GM23338 (cell line): ENCODE data around the gene NGFR. TPM values are rescaled to one million over a fixed set of nuclear protein-coding genes. Genes with fewer than 3 reads are reported as not detected.
"Not testable (repeated sequence)": the region's sequence is repeated elsewhere in the genome, so short reads cannot be mapped to it uniquely, and the experiment has no call there.

Experiments used
- ATAC-seq: fragments of 200-7000 bp; cut with Tn5 transposase; 3 replicates; pipeline ENCODE4 v1.9.1; 2020
- DNase-seq: peaks from one replicate; pipeline ENCODE4 v3.0.0-alpha.2; 2015; ENCODE audit warnings: low spot score
- H2AFZ ChIP-seq: fragments of 200-600 bp; sonication (generic); 2 replicates; pipeline ENCODE4 v1.8.0; 2016; ENCODE audit warnings: antibody characterized with exemption, mild to moderate bottlenecking, moderate library complexity
- H3F3A ChIP-seq: fragments of 200-600 bp; sonication (generic); replicated peaks from 2 replicates; pipeline ENCODE4 v1.8.0; 2017; ENCODE audit warnings: antibody characterized with exemption, mixed run types, low read depth
- H3K27ac ChIP-seq: fragments of 200-600 bp; sonication (generic); 2 replicates; pipeline ENCODE4 v1.6.1; 2016; ENCODE audit warnings: low read depth
- H3K27me3 ChIP-seq: fragments of 200-600 bp; sonication (generic); 2 replicates; pipeline ENCODE4 v1.8.0; 2016; ENCODE audit warnings: mild to moderate bottlenecking, mixed run types, moderate library complexity; ENCODE audit not compliant: insufficient read depth
- H3K36me3 ChIP-seq: fragments of 200-600 bp; sonication (generic); 2 replicates; pipeline ENCODE4 v1.8.0; 2016; ENCODE audit warnings: mild to moderate bottlenecking; ENCODE audit not compliant: insufficient read depth
- H3K4me1 ChIP-seq: fragments of 200-600 bp; sonication (generic); 2 replicates; pipeline ENCODE4 v1.8.0; 2016; ENCODE audit warnings: mild to moderate bottlenecking, moderate library complexity; ENCODE audit not compliant: insufficient read depth
- H3K4me2 ChIP-seq: fragments of 200-600 bp; sonication (generic); 2 replicates; pipeline ENCODE4 v1.7.1; 2017; ENCODE audit warnings: mixed run types
- H3K4me3 ChIP-seq: fragments of 200-600 bp; sonication (generic); 2 replicates; pipeline ENCODE4 v1.6.1; 2016; ENCODE audit warnings: mixed run types
- H3K79me2 ChIP-seq: fragments of 200-600 bp; sonication (generic); replicated peaks from 2 replicates; pipeline ENCODE4 v1.8.0; 2017; ENCODE audit warnings: mild to moderate bottlenecking; ENCODE audit not compliant: insufficient read depth
- H3K9me2 ChIP-seq: fragments of 200-600 bp; sonication (generic); 2 replicates; pipeline ENCODE4 v1.8.0; 2017; ENCODE audit not compliant: insufficient read depth
- H4K20me1 ChIP-seq: fragments of 200-600 bp; sonication (generic); replicated peaks from 2 replicates; pipeline ENCODE4 v1.8.0; 2017; ENCODE audit warnings: mild to moderate bottlenecking; ENCODE audit not compliant: insufficient read depth
- H3K27ac Mint-ChIP-seq: 2 replicates; pipeline ENCODE4 v1.8.0; 2020; ENCODE audit warnings: inconsistent platforms, mild to moderate bottlenecking, moderate library complexity, mixed read lengths
- H3K27me3 Mint-ChIP-seq: 3 replicates; pipeline ENCODE4 v1.8.0; 2022; ENCODE audit warnings: low read depth, mild to moderate bottlenecking, moderate library complexity, mixed read lengths, inconsistent platforms; ENCODE audit not compliant: insufficient read depth, poor library complexity
- H3K36me3 Mint-ChIP-seq: 3 replicates; pipeline ENCODE4 v1.8.0; 2021; ENCODE audit warnings: low read depth, mild to moderate bottlenecking, inconsistent platforms, moderate library complexity, mixed read lengths
- H3K4me1 Mint-ChIP-seq: 3 replicates; pipeline ENCODE4 v1.8.0; 2020; ENCODE audit warnings: mild to moderate bottlenecking, inconsistent platforms, mixed read lengths
- H3K4me3 Mint-ChIP-seq: 3 replicates; pipeline ENCODE4 v1.8.0; 2021; ENCODE audit warnings: moderate library complexity, mild to moderate bottlenecking, inconsistent platforms, mixed read lengths
- H3K9me3 Mint-ChIP-seq: 3 replicates; pipeline ENCODE4 v1.8.0; 2020; ENCODE audit warnings: moderate library complexity, mild to moderate bottlenecking, inconsistent platforms, mixed read lengths
- CREB1 ChIP-seq: fragments of 250-450 bp; sonication (Bioruptor Pico); IDR thresholded peaks from 2 replicates; pipeline ENCODE4 v1.5.0; 2020; ENCODE audit warnings: low read depth, mild to moderate bottlenecking, moderate library complexity
- CTCF ChIP-seq, 2 experiments: fragments of 200-600 bp in 1 of 2; sonication (generic) in 1 of 2; conservative IDR thresholded peaks; 2 replicates each; pipeline versions ENCODE4 v1.5.1 to v1.6.1; 2016 to 2017; ENCODE audit warnings: antibody characterized with exemption in 2 of 2, low read depth in 2 of 2, mild to moderate bottlenecking in 2 of 2, moderate library complexity in 1 of 2
- EZH2phosphoT487 ChIP-seq: fragments of 200-600 bp; sonication (generic); IDR thresholded peaks from one replicate; pipeline ENCODE4 v1.8.1; 2018; ENCODE audit warnings: antibody characterized with exemption; ENCODE audit not compliant: unreplicated experiment
- POLR2AphosphoS5 ChIP-seq: IDR thresholded peaks from 2 replicates; pipeline ENCODE4 v1.6.1; 2016; ENCODE audit warnings: antibody characterized with exemption, low read depth
- ZNF331 ChIP-seq: fragments of 250-450 bp; sonication (Bioruptor Pico); IDR thresholded peaks from 2 replicates; pipeline ENCODE4 v1.5.0; 2020; ENCODE audit warnings: low read depth, mild to moderate bottlenecking, moderate library complexity
- polyA plus RNA-seq: library from polyadenylated mRNA; unstranded; fragments of >200 nt; fragmentation: Nextera tagmentation; extraction: Ambion mirVana; gene quantifications from 2 replicates; pipeline ENCODE4 v1.2.1, GENCODE V29; 2016
- total RNA-seq: library from RNA; depleted of rRNA; stranded (reverse); fragments of >200 nt; shearing (Covaris generic); gene quantifications from 2 replicates; pipeline ENCODE4 v1.2.3, GENCODE V29; 2014
- TF ChIP-seq, protein P1 (sequence below): IDR thresholded peaks from 2 replicates; pipeline ENCODE4 v1.6.1; 2016; ENCODE audit warnings: antibody characterized with exemption
- TF ChIP-seq, protein P2 (sequence below): fragments of 250-450 bp; sonication (Bioruptor Pico); IDR thresholded peaks from 2 replicates; pipeline ENCODE4 v1.5.0; 2020; ENCODE audit warnings: mild to moderate bottlenecking, moderate library complexity

Gene NGFR
- total and polyA plus RNA-seq, 2 experiments from 2014 or later = 2.8 to 6.9 TPM

- H2AFZ ChIP-seq = no peak overlapping the region
- H3K4me3 Mint-ChIP-seq = no peak overlapping the region; the same call in 2 of the 3 replicates
- peaks cover 36% of the 10 kb centered on the region for H3K27me3 ChIP-seq
- no peak overlapping the region for H3K4me3 ChIP-seq
- no peaks in the 10 kb centered on the region for H3K9me3 Mint-ChIP-seq
- no peaks in the 10 kb centered on the region for H3K9me2 ChIP-seq
- H3K27me3 Mint-ChIP-seq = peaks cover 49% of the 10 kb centered on the region
- TF ChIP-seq ZNF331 (CRISPR knock-in tag) (no peak), CTCF (conservative IDR thresholded peaks at IDR 0.05; ENCODE audit: low read depth in 2 of 2) (no peak), EZH2phosphoT487 (no peak), POLR2AphosphoS5 (no peak), CREB1 (CRISPR knock-in tag) (no peak)
- TF ChIP-seq, protein P1, sequence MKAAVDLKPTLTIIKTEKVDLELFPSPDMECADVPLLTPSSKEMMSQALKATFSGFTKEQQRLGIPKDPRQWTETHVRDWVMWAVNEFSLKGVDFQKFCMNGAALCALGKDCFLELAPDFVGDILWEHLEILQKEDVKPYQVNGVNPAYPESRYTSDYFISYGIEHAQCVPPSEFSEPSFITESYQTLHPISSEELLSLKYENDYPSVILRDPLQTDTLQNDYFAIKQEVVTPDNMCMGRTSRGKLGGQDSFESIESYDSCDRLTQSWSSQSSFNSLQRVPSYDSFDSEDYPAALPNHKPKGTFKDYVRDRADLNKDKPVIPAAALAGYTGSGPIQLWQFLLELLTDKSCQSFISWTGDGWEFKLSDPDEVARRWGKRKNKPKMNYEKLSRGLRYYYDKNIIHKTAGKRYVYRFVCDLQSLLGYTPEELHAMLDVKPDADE = no peak
- TF ChIP-seq, protein P2, sequence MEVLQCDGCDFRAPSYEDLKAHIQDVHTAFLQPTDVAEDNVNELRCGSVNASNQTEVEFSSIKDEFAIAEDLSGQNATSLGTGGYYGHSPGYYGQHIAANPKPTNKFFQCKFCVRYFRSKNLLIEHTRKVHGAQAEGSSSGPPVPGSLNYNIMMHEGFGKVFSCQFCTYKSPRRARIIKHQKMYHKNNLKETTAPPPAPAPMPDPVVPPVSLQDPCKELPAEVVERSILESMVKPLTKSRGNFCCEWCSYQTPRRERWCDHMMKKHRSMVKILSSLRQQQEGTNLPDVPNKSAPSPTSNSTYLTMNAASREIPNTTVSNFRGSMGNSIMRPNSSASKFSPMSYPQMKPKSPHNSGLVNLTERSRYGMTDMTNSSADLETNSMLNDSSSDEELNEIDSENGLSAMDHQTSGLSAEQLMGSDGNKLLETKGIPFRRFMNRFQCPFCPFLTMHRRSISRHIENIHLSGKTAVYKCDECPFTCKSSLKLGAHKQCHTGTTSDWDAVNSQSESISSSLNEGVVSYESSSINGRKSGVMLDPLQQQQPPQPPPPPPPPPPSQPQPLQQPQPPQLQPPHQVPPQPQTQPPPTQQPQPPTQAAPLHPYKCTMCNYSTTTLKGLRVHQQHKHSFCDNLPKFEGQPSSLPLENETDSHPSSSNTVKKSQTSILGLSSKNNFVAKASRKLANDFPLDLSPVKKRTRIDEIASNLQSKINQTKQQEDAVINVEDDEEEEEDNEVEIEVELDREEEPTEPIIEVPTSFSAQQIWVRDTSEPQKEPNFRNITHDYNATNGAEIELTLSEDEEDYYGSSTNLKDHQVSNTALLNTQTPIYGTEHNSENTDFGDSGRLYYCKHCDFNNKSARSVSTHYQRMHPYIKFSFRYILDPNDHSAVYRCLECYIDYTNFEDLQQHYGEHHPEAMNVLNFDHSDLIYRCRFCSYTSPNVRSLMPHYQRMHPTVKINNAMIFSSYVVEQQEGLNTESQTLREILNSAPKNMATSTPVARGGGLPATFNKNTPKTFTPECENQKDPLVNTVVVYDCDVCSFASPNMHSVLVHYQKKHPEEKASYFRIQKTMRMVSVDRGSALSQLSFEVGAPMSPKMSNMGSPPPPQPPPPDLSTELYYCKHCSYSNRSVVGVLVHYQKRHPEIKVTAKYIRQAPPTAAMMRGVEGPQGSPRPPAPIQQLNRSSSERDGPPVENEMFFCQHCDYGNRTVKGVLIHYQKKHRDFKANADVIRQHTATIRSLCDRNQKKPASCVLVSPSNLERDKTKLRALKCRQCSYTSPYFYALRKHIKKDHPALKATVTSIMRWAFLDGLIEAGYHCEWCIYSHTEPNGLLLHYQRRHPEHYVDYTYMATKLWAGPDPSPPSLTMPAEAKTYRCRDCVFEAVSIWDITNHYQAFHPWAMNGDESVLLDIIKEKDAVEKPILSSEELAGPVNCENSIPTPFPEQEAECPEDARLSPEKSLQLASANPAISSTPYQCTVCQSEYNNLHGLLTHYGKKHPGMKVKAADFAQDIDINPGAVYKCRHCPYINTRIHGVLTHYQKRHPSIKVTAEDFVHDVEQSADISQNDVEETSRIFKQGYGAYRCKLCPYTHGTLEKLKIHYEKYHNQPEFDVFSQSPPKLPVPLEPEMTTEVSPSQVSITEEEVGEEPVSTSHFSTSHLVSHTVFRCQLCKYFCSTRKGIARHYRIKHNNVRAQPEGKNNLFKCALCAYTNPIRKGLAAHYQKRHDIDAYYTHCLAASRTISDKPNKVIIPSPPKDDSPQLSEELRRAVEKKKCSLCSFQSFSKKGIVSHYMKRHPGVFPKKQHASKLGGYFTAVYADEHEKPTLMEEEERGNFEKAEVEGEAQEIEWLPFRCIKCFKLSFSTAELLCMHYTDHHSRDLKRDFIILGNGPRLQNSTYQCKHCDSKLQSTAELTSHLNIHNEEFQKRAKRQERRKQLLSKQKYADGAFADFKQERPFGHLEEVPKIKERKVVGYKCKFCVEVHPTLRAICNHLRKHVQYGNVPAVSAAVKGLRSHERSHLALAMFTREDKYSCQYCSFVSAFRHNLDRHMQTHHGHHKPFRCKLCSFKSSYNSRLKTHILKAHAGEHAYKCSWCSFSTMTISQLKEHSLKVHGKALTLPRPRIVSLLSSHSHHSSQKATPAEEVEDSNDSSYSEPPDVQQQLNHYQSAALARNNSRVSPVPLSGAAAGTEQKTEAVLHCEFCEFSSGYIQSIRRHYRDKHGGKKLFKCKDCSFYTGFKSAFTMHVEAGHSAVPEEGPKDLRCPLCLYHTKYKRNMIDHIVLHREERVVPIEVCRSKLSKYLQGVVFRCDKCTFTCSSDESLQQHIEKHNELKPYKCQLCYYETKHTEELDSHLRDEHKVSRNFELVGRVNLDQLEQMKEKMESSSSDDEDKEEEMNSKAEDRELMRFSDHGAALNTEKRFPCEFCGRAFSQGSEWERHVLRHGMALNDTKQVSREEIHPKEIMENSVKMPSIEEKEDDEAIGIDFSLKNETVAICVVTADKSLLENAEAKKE = no peak
- no peak overlapping the region for H3K4me2 ChIP-seq
- no peaks in the 10 kb centered on the region for H3K79me2 ChIP-seq
- H3K27ac Mint-ChIP-seq = no peak overlapping the region
- no peak for DNase-seq
- no peaks in the 10 kb centered on the region for H3K36me3 ChIP-seq
- no peak for ATAC-seq
- H3F3A ChIP-seq = no peaks in the 10 kb centered on the region
- no peak overlapping the region for H3K27ac ChIP-seq
- no peaks in the 10 kb centered on the region for H3K36me3 Mint-ChIP-seq
- no peaks in the 10 kb centered on the region for H4K20me1 ChIP-seq
- H3K4me1 ChIP-seq = peaks cover 13% of the 10 kb centered on the region
- peaks cover 44% of the 10 kb centered on the region for H3K4me1 Mint-ChIP-seq
Observed at GRCh38 chr17:49502254-49502653, 7.2 kb downstream of the NGFR start.

DNA sequence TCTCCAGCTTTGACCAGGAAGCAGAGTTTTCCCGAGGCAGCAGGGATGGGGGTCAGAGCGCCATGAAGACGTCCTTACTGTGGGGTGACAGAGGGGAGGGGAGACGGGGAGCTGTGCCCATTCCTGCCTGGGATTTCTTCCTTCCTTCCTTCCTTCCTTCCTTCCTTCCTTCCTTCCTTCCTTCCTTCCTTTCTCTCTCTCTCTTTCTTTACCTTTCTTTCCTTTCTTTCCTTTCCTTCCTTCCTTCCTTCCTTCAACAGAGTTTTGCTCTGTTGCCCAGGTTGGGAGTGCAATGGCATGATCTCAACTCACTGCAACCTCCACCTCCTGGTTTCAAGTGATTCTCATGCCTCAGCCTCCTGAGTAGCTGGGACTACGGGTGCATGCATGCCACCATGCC, 7.6 kb downstream of the NGFR start:
- H3K4me2 ChIP-seq, H3K27ac ChIP-seq, H3K79me2 ChIP-seq, H3K4me3 ChIP-seq, H3K27ac Mint-ChIP-seq, DNase-seq, ATAC-seq, H4K20me1 ChIP-seq, H3K4me3 Mint-ChIP-seq, H3F3A ChIP-seq, H2AFZ ChIP-seq, H3K36me3 ChIP-seq, H3K9me3 Mint-ChIP-seq, H3K36me3 Mint-ChIP-seq, H3K9me2 ChIP-seq: not testable (repeated sequence)
- Mint-ChIP-seq H3K27me3 (peaks cover 46% of the 10 kb centered on the region), H3K4me1 (peaks cover 47% of the 10 kb centered on the region)
- peaks cover 32% of the 10 kb centered on the region for H3K27me3 ChIP-seq
- H3K4me1 ChIP-seq = peaks cover 15% of the 10 kb centered on the region
